OCI-LY1 (cell line): ENCODE results near the gene GAP43.

Experiments used
- H2AFZ ChIP-seq: fragments of 200-600 bp; sonication (generic), shearing (Covaris generic); 2 replicates; pipeline ENCODE4 v1.6.0; 2014; ENCODE audit warnings: antibody characterized with exemption, mild to moderate bottlenecking, low read length
- H3F3A ChIP-seq: fragments of 200-600 bp; sonication (generic), shearing (Covaris generic); 2 replicates; pipeline ENCODE4 v1.6.0; 2014; ENCODE audit warnings: mild to moderate bottlenecking, antibody characterized with exemption, low read length, moderate library complexity; ENCODE audit not compliant: insufficient read depth
- H3K27ac ChIP-seq: fragments of 200-600 bp; sonication (generic); 2 replicates; pipeline ENCODE4 v1.5.1; 2014; ENCODE audit warnings: low read length, mixed run types, mild to moderate bottlenecking, low read depth; ENCODE audit not compliant: poor library complexity, severe bottlenecking
- H3K27me3 ChIP-seq: fragments of 200-600 bp; sonication (generic); 2 replicates; pipeline ENCODE4 v1.6.0; 2014; ENCODE audit warnings: antibody characterized with exemption, mild to moderate bottlenecking, low read length, moderate library complexity; ENCODE audit not compliant: insufficient read depth
- H3K36me3 ChIP-seq: fragments of 200-600 bp; sonication (generic); 2 replicates; pipeline ENCODE4 v1.6.1; 2014; ENCODE audit warnings: mild to moderate bottlenecking, antibody characterized with exemption, low read length, moderate library complexity, mixed read lengths; ENCODE audit not compliant: insufficient read depth
- H3K4me1 ChIP-seq: fragments of 200-600 bp; sonication (generic); 2 replicates; pipeline ENCODE4 v1.5.1; 2014; ENCODE audit warnings: mild to moderate bottlenecking, low read length, moderate library complexity; ENCODE audit not compliant: insufficient read depth, severe bottlenecking
- H3K4me2 ChIP-seq: fragments of 200-600 bp; sonication (generic), shearing (Covaris generic); 2 replicates; pipeline ENCODE4 v1.6.1; 2014; ENCODE audit warnings: low read length
- H3K4me3 ChIP-seq: fragments of 200-600 bp; sonication (generic); 2 replicates; pipeline ENCODE4 v1.5.1; 2014; ENCODE audit warnings: low read length, low read depth, mild to moderate bottlenecking, mixed read lengths; ENCODE audit not compliant: poor library complexity, severe bottlenecking
- H3K79me2 ChIP-seq: fragments of 200-600 bp; shearing (Covaris generic); 2 replicates; pipeline ENCODE4 v1.6.1; 2016; ENCODE audit warnings: mixed run types, low read length, mixed read lengths; ENCODE audit not compliant: insufficient read depth
- H3K9ac ChIP-seq: fragments of 200-600 bp; sonication (generic), shearing (Covaris generic); 2 replicates; pipeline ENCODE4 v1.6.1; 2014; ENCODE audit warnings: mild to moderate bottlenecking, low read length, mixed read lengths
- H3K9me2 ChIP-seq: fragments of 200-600 bp; sonication (generic), shearing (Covaris generic); 2 replicates; pipeline ENCODE4 v1.6.1; 2014; ENCODE audit warnings: low read depth, mild to moderate bottlenecking, low read length, mixed read lengths
- H3K9me3 ChIP-seq: fragments of 200-600 bp; shearing (Covaris generic); 2 replicates; pipeline ENCODE4 v1.6.1; 2014; ENCODE audit warnings: low read length, mixed read lengths
- H4K20me1 ChIP-seq: fragments of 200-600 bp; sonication (generic), shearing (Covaris generic); 2 replicates; pipeline ENCODE4 v1.6.0; 2016; ENCODE audit warnings: mild to moderate bottlenecking, low read length; ENCODE audit not compliant: insufficient read depth
- CTCF ChIP-seq: fragments of 200-600 bp; sonication (generic), shearing (Covaris generic); IDR thresholded peaks from 2 replicates; pipeline ENCODE4 v1.5.1; 2017; ENCODE audit warnings: mild to moderate bottlenecking, antibody characterized with exemption, low read length, moderate library complexity, mixed read lengths
- EZH2 ChIP-seq: fragments of 200-600 bp; sonication (generic), shearing (Covaris generic); IDR thresholded peaks from 2 replicates; pipeline ENCODE4 v1.8.0; 2017; ENCODE audit warnings: borderline replicate concordance, mixed run types, mild to moderate bottlenecking, antibody characterized with exemption, low read length, moderate library complexity, mixed read lengths

GAP43 gene

GRCh38 chr3:115660646-115661337 is 37.5 kb downstream of the GAP43 start:
- Histone ChIP-seq H2AFZ (no peak overlapping the region), H3K36me3 (no peaks in the 10 kb centered on the region), H3K4me2 (no peak overlapping the region), H3K27ac (no peak overlapping the region), H3K9me2 (no peaks in the 10 kb centered on the region), H3K9me3 (no peaks in the 10 kb centered on the region), H3K79me2 (no peaks in the 10 kb centered on the region), H4K20me1 (no peaks in the 10 kb centered on the region), H3K4me1 (peaks cover 23% of the 10 kb centered on the region), H3F3A (peaks cover 6% of the 10 kb centered on the region; the same call in 1 of the 2 replicates), H3K9ac (no peak overlapping the region), H3K27me3 (no peaks in the 10 kb centered on the region), H3K4me3 (no peak overlapping the region)
- TF ChIP-seq CTCF = no peak
- no peak for TF ChIP-seq EZH2

GRCh38 chr3:115662356-115662755 is 39.0 kb downstream of the GAP43 start:
- H3K9me3 ChIP-seq = no peaks in the 10 kb centered on the region
- H3K4me1 ChIP-seq = peaks cover 20% of the 10 kb centered on the region
- no peaks in the 10 kb centered on the region for H4K20me1 ChIP-seq
- no peaks in the 10 kb centered on the region for H3K9me2 ChIP-seq
- no peak overlapping the region for H3K4me3 ChIP-seq
- peaks cover 6% of the 10 kb centered on the region; the same call in 1 of the 2 replicates for H3F3A ChIP-seq
- H3K27ac ChIP-seq = no peak overlapping the region
- no peak overlapping the region for H3K4me2 ChIP-seq
- TF ChIP-seq CTCF (no peak), EZH2 (no peak)
- H3K79me2 ChIP-seq = no peaks in the 10 kb centered on the region
- H2AFZ ChIP-seq = no peak overlapping the region
- no peak overlapping the region for H3K9ac ChIP-seq
- H3K36me3 ChIP-seq = no peaks in the 10 kb centered on the region
- no peaks in the 10 kb centered on the region for H3K27me3 ChIP-seq

GRCh38 chr3:115663414-115663813 is 40.1 kb downstream of the GAP43 start:
- Histone ChIP-seq H3K36me3 (no peaks in the 10 kb centered on the region), H3K79me2 (no peaks in the 10 kb centered on the region), H3K9me3 (no peaks in the 10 kb centered on the region), H3K4me2 (no peak overlapping the region), H3F3A (peaks cover 6% of the 10 kb centered on the region; the same call in 1 of the 2 replicates), H3K4me3 (no peak overlapping the region), H3K9ac (no peak overlapping the region), H3K9me2 (no peaks in the 10 kb centered on the region), H3K27me3 (no peaks in the 10 kb centered on the region), H2AFZ (no peak overlapping the region), H3K4me1 (peaks cover 10% of the 10 kb centered on the region), H3K27ac (no peak overlapping the region), H4K20me1 (no peaks in the 10 kb centered on the region)
- TF ChIP-seq CTCF (no peak), EZH2 (no peak)
